HepG2 (cell line): Measurements from ENCODE around the gene HAO2. TPM values are rescaled to one million over a fixed set of nuclear protein-coding genes. Genes with fewer than 3 reads are reported as not detected.
A peak's percentile ranks its signal among the peaks of the same experiment; 100 is the strongest.

Source experiments
- ARID2 ChIP-seq: sonication (generic); formaldehyde crosslinking; IDR thresholded peaks from 2 replicates; pipeline ENCODE4 v1.8.1; 2022; ENCODE audit warnings: mild to moderate bottlenecking, missing genetic modification reagents, borderline replicate concordance
- CREBL2 ChIP-seq: sonication (generic); formaldehyde crosslinking; IDR thresholded peaks from 2 replicates; pipeline ENCODE4 v1.8.1; 2023; ENCODE audit warnings: missing genetic modification reagents, mild to moderate bottlenecking, borderline replicate concordance
- DPF2 ChIP-seq: sonication (generic); formaldehyde crosslinking; IDR thresholded peaks from 2 replicates; pipeline ENCODE4 v1.4.0; 2020; ENCODE audit warnings: mild to moderate bottlenecking, low read depth, missing genetic modification reagents, borderline replicate concordance
- FOXK1 ChIP-seq: sonication (generic); formaldehyde crosslinking; IDR thresholded peaks from 2 replicates; pipeline ENCODE4 v1.4.0; 2020; ENCODE audit warnings: low read depth, missing genetic modification reagents, borderline replicate concordance
- KLF6 ChIP-seq: IDR thresholded peaks from 2 replicates; pipeline ENCODE4 v1.8.0; 2016; ENCODE audit warnings: missing biosample characterization, missing genetic modification reagents
- LBX2 ChIP-seq: sonication (generic); formaldehyde crosslinking; IDR thresholded peaks from 2 replicates; pipeline ENCODE4 v1.5.0; 2020; ENCODE audit warnings: missing genetic modification reagents, mild to moderate bottlenecking, borderline replicate concordance
- MED1 ChIP-seq: sonication (generic); formaldehyde crosslinking; IDR thresholded peaks from 2 replicates; pipeline ENCODE4 v1.4.0; 2020; ENCODE audit warnings: missing genetic modification reagents
- NR0B2 ChIP-seq: sonication (generic); formaldehyde crosslinking; IDR thresholded peaks from 2 replicates; pipeline ENCODE4 v1.4.0; 2020; ENCODE audit warnings: mild to moderate bottlenecking, missing genetic modification reagents
- PRDM10 ChIP-seq: sonication (generic); formaldehyde crosslinking; IDR thresholded peaks from 2 replicates; pipeline ENCODE4 v1.4.0; 2020; ENCODE audit warnings: low read depth, missing genetic modification reagents
- PRDM4 ChIP-seq: sonication (generic); formaldehyde crosslinking; IDR thresholded peaks from 2 replicates; pipeline ENCODE4 v1.9.0; 2021; ENCODE audit warnings: missing genetic modification reagents, borderline replicate concordance
- RBAK ChIP-seq: sonication (generic); formaldehyde crosslinking; IDR thresholded peaks from 2 replicates; pipeline ENCODE4 v1.5.1; 2020; ENCODE audit warnings: mild to moderate bottlenecking, missing genetic modification reagents
- TAF1 ChIP-seq: sonication (generic); formaldehyde crosslinking; IDR thresholded peaks from 2 replicates; pipeline ENCODE4 v1.4.0; 2020; ENCODE audit warnings: missing genetic modification reagents
- TFDP1 ChIP-seq: IDR thresholded peaks from 2 replicates; pipeline ENCODE4 v1.6.1; 2016; ENCODE audit warnings: missing compliant biosample characterization, missing genetic modification reagents, borderline replicate concordance
- ZFYVE20 ChIP-seq: sonication (generic); formaldehyde crosslinking; IDR thresholded peaks from 2 replicates; pipeline ENCODE4 v1.8.0; 2023; ENCODE audit warnings: low read depth, mild to moderate bottlenecking, moderate library complexity, missing genetic modification reagents, borderline replicate concordance
- ZNF3 ChIP-seq: IDR thresholded peaks from 2 replicates; pipeline ENCODE4 v1.7.0; 2017; ENCODE audit warnings: inconsistent platforms
- ZNF768 ChIP-seq: sonication (generic); formaldehyde crosslinking; IDR thresholded peaks from 2 replicates; pipeline ENCODE4 v1.4.0; 2020; ENCODE audit warnings: missing genetic modification reagents
- polyA plus RNA-seq, 8 experiments: library from polyadenylated mRNA; depleted of rRNA in 3 of 8; stranded (reverse) in 7 of 8; unstranded in 1 of 8; fragments of >200 nt; fragmentation: Illumina TruSeq in 4 of 8; extraction: Trizol in 4 of 8; gene quantifications; 2 replicates each; pipeline versions ENCODE4 v1.2.1 to v1.2.3, GENCODE V29; 2011 to 2016; ENCODE audit warnings: low read depth in 4 of 8, missing spikeins in 1 of 8, mixed read lengths in 1 of 8; ENCODE audit not compliant: insufficient read depth in 1 of 8
- total RNA-seq, 5 experiments: library from RNA; depleted of rRNA; stranded (reverse); fragments of >200 nt; fragmentation: Illumina TruSeq; extraction: Trizol; gene quantifications; 2 replicates each; pipeline ENCODE4 v1.2.3, GENCODE V29; 2016; ENCODE audit warnings: low read depth in 1 of 5
- TF ChIP-seq, protein P1 (sequence below): sonication (generic); formaldehyde crosslinking; IDR thresholded peaks from 2 replicates; pipeline ENCODE4 v1.9.0; 2022; ENCODE audit warnings: missing genetic modification reagents, mild to moderate bottlenecking, borderline replicate concordance

Gene HAO2
- total and polyA plus RNA-seq, 2 of the 13 experiments (the other 11 are each of a cell fraction or from before 2014, with no cell fraction given): 0.05 to 0.09 TPM

DNA sequence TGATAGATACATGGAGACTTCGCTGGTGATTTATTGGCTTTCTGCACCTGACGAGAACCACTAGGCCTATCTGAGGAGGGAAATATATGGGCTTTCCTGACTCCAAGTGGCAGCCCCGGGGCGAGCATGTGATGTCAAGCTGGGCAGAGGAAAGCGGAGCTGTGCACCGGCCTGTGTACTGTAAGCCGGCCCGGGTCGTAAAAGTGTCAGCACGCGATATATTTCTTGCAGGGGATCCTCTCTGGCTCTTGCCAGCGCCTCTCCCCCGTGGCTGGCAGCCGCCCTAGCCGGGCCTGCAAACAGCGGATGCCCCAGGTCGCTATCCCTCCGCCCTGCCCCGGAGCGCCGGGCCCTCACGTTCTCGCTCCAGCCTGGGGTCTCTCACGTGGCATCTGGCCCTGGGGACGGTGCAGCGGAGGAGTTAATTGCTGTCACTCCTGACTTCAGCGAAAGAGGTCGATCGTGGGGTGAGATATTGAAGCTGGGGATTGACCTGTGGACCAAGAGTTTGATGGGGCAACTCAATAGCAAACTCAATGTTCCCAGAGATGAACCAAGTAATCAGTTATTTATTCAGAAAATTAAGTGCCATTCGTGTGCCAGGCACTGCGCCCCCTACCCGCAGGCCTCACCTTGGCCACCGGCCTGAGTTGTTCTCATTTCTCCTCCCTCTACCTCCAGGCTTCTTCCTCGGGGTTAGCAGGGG is 41.0 kb upstream of the HAO2 start (continued):
- TF ChIP-seq TFDP1: peak; percentile 35; the same call in 1 of the 2 replicates
- no peak for TF ChIP-seq FOXK1 (CRISPR knock-in tag)
- TF ChIP-seq ARID2: no peak
- no peak for TF ChIP-seq ZFYVE20
- peak; percentile 62; the same call in 1 of the 2 replicates for TF ChIP-seq ZNF768 (CRISPR knock-in tag)
- no peak for TF ChIP-seq DPF2 (CRISPR knock-in tag)
- TF ChIP-seq NR0B2 (CRISPR knock-in tag): no peak
- TF ChIP-seq RBAK (CRISPR knock-in tag): no peak
- 0 out of 2 replicates have a peak, but pooled peaks have one; percentile 39 for TF ChIP-seq CREBL2 (CRISPR knock-in tag)
- TF ChIP-seq TAF1 (CRISPR knock-in tag): no peak
- TF ChIP-seq PRDM4 (CRISPR knock-in tag): no peak
- peak; percentile 46; the same call in 1 of the 2 replicates for TF ChIP-seq LBX2
- no peak for TF ChIP-seq KLF6
- TF ChIP-seq MED1: no peak
- TF ChIP-seq ZNF3 (CRISPR knock-in tag): peak; percentile 45; the same call in 1 of the 2 replicates
- no peak for TF ChIP-seq PRDM10 (CRISPR knock-in tag)
- TF ChIP-seq, protein P1, sequence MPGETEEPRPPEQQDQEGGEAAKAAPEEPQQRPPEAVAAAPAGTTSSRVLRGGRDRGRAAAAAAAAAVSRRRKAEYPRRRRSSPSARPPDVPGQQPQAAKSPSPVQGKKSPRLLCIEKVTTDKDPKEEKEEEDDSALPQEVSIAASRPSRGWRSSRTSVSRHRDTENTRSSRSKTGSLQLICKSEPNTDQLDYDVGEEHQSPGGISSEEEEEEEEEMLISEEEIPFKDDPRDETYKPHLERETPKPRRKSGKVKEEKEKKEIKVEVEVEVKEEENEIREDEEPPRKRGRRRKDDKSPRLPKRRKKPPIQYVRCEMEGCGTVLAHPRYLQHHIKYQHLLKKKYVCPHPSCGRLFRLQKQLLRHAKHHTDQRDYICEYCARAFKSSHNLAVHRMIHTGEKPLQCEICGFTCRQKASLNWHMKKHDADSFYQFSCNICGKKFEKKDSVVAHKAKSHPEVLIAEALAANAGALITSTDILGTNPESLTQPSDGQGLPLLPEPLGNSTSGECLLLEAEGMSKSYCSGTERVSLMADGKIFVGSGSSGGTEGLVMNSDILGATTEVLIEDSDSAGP: no peak; the same call in 1 of the 2 replicates
